Fibroblast of lung (primary cell): Measurements from ENCODE around the gene CPNE4. TPM values are rescaled to one million over a fixed set of nuclear protein-coding genes. Genes with fewer than 3 reads are reported as not detected.

Source experiments
- DNase-seq, 2 donors: peaks; one replicate each; pipeline versions ENCODE4 v3.0.0 to v3.0.0-alpha.2; 2010; ENCODE audit warnings: low read depth in 2 of 2
- H2AFZ ChIP-seq: 2 replicates; pipeline ENCODE4 v1.5.1; 2012; ENCODE audit warnings: low read length, control low read depth, inconsistent platforms
- H3K27ac ChIP-seq: 2 replicates; pipeline ENCODE4 v1.5.1; 2011; ENCODE audit warnings: low read length, control low read depth; ENCODE audit not compliant: insufficient read depth
- H3K27me3 ChIP-seq: 2 replicates; pipeline ENCODE4 v1.5.1; 2011; ENCODE audit warnings: mild to moderate bottlenecking, low read length; ENCODE audit not compliant: control insufficient read depth, insufficient read depth
- H3K36me3 ChIP-seq: 2 replicates; pipeline ENCODE4 v1.5.1; 2011; ENCODE audit warnings: low read length; ENCODE audit not compliant: control insufficient read depth, insufficient read depth
- H3K4me1 ChIP-seq: 2 replicates; pipeline ENCODE4 v1.5.1; 2011; ENCODE audit warnings: low read length; ENCODE audit not compliant: control insufficient read depth, insufficient read depth; ENCODE audit errors: extremely low read depth
- H3K4me2 ChIP-seq: 2 replicates; pipeline ENCODE4 v1.5.1; 2011; ENCODE audit warnings: low read length, control low read depth; ENCODE audit not compliant: insufficient read depth; ENCODE audit errors: extremely low read depth
- H3K4me3 ChIP-seq, 4 experiments: fragments of 200-600 bp in 1 of 4; sonication (generic) in 1 of 4; replicated peaks in 1 of 4; 2 replicates each; pipeline ENCODE4 v1.5.1; 2011 to 2016; ENCODE audit warnings: low read length in 4 of 4, low read depth in 3 of 4, mild to moderate bottlenecking in 3 of 4, control low read depth in 2 of 4, inconsistent platforms in 1 of 4, mixed read lengths in 1 of 4; ENCODE audit not compliant: insufficient read depth in 1 of 4; ENCODE audit errors: control extremely low read depth in 1 of 4
- H3K79me2 ChIP-seq: 2 replicates; pipeline ENCODE4 v1.5.1; 2012; ENCODE audit warnings: mild to moderate bottlenecking, low read length, inconsistent platforms; ENCODE audit not compliant: control insufficient read depth, insufficient read depth
- H3K9ac ChIP-seq: 2 replicates; pipeline ENCODE4 v1.5.1; 2011; ENCODE audit warnings: mild to moderate bottlenecking, low read length, control low read depth; ENCODE audit not compliant: insufficient read depth
- H3K9me3 ChIP-seq: 2 replicates; pipeline ENCODE4 v1.5.1; 2012; ENCODE audit warnings: low read depth, low read length; ENCODE audit not compliant: control insufficient read depth, insufficient read depth
- H4K20me1 ChIP-seq: 2 replicates; pipeline ENCODE4 v1.5.1; 2011; ENCODE audit warnings: low read length; ENCODE audit not compliant: control insufficient read depth, insufficient read depth; ENCODE audit errors: extremely low read depth
- EZH2 ChIP-seq: IDR thresholded peaks from 2 replicates; pipeline ENCODE4 v1.5.1; 2012; ENCODE audit warnings: low read length, control low read depth, mild to moderate bottlenecking; ENCODE audit errors: missing control alignments
- polyA minus RNA-seq: library from RNA; depleted of rRNA, polyadenylated mRNA; stranded (reverse); fragments of >200 nt; gene quantifications from 2 replicates; pipeline ENCODE4 v1.2.3, GENCODE V29; 2011; ENCODE audit warnings: low replicate concordance
- polyA plus RNA-seq, 2 donors: library from polyadenylated mRNA; depleted of rRNA in 1 of 2; stranded (reverse) in 1 of 2; unstranded in 1 of 2; fragments of >200 nt; gene quantifications; 2 replicates each; pipeline ENCODE4 v1.2.1, GENCODE V29; 2011 to 2012; ENCODE audit warnings: missing spikeins in 1 of 2
- total RNA-seq: library from RNA; depleted of rRNA; stranded (reverse); fragments of >200 nt; gene quantifications from 2 replicates; pipeline ENCODE4 v1.2.1, GENCODE V29; 2014
- TF ChIP-seq, protein P1 (sequence below), 2 donors: IDR thresholded peaks in 1 of 2; conservative IDR thresholded peaks in 1 of 2; 1 replicate in 1 of 2; 2 replicates in 1 of 2; pipeline ENCODE4 v1.5.1; 2011 to 2012; ENCODE audit warnings: low read length in 2 of 2, control low read depth in 1 of 2, inconsistent platforms in 1 of 2, low read depth in 1 of 2, mild to moderate bottlenecking in 1 of 2

CPNE4 gene
- total RNA-seq (0.17 TPM in 1 of 2 replicates, not detected in the other), polyA plus RNA-seq (not detected in 2 replicates), polyA minus RNA-seq (not detected in 2 replicates)
- not detected in 2 replicates for polyA plus RNA-seq (2012)

GRCh38 chr3:132034486-132035464 is at the start of gene CPNE4:
CPNE4 (minus strand) TSS chr3:132035014.
- Histone ChIP-seq H3K36me3 (no peaks in the 10 kb centered on the region), H3K79me2 (no peaks in the 10 kb centered on the region), H3K4me2 (peak within 1 kb of the TSS; percentile 75), H3K27ac (no peak within 1 kb of the TSS), H3K27me3 (peaks cover 15% of the 10 kb centered on the region), H2AFZ (no peak within 1 kb of the TSS), H4K20me1 (no peaks in the 10 kb centered on the region), H3K4me3 (peak within 1 kb of the TSS in 3 of 4 experiments; percentile 14 to 46 (median 19)), H3K4me1 (no peaks in the 10 kb centered on the region), H3K9me3 (no peaks in the 10 kb centered on the region), H3K9ac (no peak within 1 kb of the TSS)
- TF ChIP-seq, protein P1, sequence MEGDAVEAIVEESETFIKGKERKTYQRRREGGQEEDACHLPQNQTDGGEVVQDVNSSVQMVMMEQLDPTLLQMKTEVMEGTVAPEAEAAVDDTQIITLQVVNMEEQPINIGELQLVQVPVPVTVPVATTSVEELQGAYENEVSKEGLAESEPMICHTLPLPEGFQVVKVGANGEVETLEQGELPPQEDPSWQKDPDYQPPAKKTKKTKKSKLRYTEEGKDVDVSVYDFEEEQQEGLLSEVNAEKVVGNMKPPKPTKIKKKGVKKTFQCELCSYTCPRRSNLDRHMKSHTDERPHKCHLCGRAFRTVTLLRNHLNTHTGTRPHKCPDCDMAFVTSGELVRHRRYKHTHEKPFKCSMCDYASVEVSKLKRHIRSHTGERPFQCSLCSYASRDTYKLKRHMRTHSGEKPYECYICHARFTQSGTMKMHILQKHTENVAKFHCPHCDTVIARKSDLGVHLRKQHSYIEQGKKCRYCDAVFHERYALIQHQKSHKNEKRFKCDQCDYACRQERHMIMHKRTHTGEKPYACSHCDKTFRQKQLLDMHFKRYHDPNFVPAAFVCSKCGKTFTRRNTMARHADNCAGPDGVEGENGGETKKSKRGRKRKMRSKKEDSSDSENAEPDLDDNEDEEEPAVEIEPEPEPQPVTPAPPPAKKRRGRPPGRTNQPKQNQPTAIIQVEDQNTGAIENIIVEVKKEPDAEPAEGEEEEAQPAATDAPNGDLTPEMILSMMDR (conservative IDR thresholded peaks at IDR 0.05 in 1 of 2, IDR thresholded peaks at IDR 0.05 in 1 of 2; ENCODE audit: low read depth in 1 of 2, low read length in 2 of 2) = peak; percentile 73 to 86
- TF ChIP-seq EZH2 = peak; percentile 60
- peak; percentile 44 to 72 for DNase-seq

GRCh38 chr3:132083583-132084279 is 48.9 kb upstream of the CPNE4 start:
- H3K27me3 ChIP-seq = no peaks in the 10 kb centered on the region
- DNase-seq = peak; percentile 13 to 86
- no peak for TF ChIP-seq EZH2
- TF ChIP-seq, protein P1 (conservative IDR thresholded peaks at IDR 0.05 in 1 of 2, IDR thresholded peaks at IDR 0.05 in 1 of 2; ENCODE audit: low read depth in 1 of 2, low read length in 2 of 2) = no peak
- no peaks in the 10 kb centered on the region for H3K36me3 ChIP-seq
- no peak overlapping the region for H3K27ac ChIP-seq
- no peaks in the 10 kb centered on the region for H3K9me3 ChIP-seq
- H2AFZ ChIP-seq = no peak overlapping the region
- H4K20me1 ChIP-seq = no peaks in the 10 kb centered on the region
- no peak overlapping the region for H3K4me2 ChIP-seq
- H3K4me3 ChIP-seq = no peak overlapping the region
- H3K4me1 ChIP-seq = no peaks in the 10 kb centered on the region
- H3K9ac ChIP-seq = no peak overlapping the region
- H3K79me2 ChIP-seq = no peaks in the 10 kb centered on the region

- Histone ChIP-seq H2AFZ (no peak overlapping the region), H3K36me3 (no peaks in the 10 kb centered on the region), H3K9ac (no peak overlapping the region), H3K4me1 (no peaks in the 10 kb centered on the region), H3K4me2 (no peak overlapping the region), H3K27ac (no peak overlapping the region), H3K9me3 (no peaks in the 10 kb centered on the region), H3K4me3 (no peak overlapping the region), H4K20me1 (no peaks in the 10 kb centered on the region), H3K27me3 (no peaks in the 10 kb centered on the region), H3K79me2 (no peaks in the 10 kb centered on the region)
- TF ChIP-seq EZH2 = no peak
- TF ChIP-seq, protein P1 (conservative IDR thresholded peaks at IDR 0.05 in 1 of 2, IDR thresholded peaks at IDR 0.05 in 1 of 2; ENCODE audit: low read depth in 1 of 2, low read length in 2 of 2) = no peak
- DNase-seq = no peak
Measured at GRCh38 chr3:132083159-132083558, 48.3 kb upstream of the CPNE4 start.
